ENCODE results near the gene NUP214. TPM values are rescaled to one million over a fixed set of nuclear protein-coding genes. Genes with fewer than 3 reads are reported as not detected.

The NUP214 gene
- total RNA-seq, 1 experiment from 2014 or later = 35.5 TPM

DNA sequence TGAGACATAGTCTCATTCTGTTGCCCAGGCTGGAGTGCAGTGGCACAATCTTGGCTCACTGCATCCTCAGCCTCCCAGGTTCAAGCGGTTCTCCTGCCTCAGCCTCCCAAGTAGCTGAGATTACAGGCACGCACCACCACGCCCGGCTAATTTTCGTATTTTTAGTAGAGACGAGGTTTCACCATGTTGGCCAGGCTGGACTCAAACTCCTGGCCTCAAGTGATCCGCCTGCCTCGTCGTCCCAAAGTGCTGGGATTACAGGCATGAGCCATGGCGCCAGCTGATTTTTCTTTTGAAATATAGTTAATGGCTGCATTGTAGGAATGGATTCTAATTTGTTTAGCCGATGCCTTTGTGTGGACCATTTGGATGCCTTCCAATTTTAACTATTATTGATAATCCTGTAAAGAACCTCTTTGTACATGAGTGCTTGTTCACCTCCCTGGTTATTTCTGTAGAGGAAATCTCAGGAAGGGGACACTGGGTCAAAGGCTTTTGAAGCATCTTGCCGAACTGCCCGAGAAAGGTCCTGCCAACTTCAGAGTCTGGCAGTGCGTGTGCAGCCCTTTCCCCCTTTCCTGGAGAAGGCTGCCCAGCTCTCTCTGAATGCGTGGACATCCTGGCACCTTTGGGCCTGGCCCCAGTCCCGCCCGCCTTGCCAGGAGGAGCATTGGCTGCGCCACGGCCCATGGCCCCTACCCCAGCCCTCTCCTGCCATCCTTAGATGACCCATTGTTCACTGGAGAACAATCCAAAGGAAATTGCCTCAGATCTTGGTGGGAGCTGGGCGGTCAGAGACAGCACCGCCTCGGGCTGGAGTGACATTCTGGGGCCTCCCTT lies 8.9 kb upstream of the NUP214 start:
- intact Hi-C loops (cut with micrococcal nuclease) = no loop called here
- Histone ChIP-seq H3K79me2 (ENCODE audit: insufficient read depth, low read length) (no peaks in the 10 kb centered on the region), H3K9me3 (ENCODE audit: control insufficient read depth in 1 of 2, insufficient read depth in 1 of 2, low read depth in 1 of 2, low read length in 2 of 2) (no peaks in the 10 kb centered on the region), H3K27ac (ENCODE audit: low read depth, low read length) (no peak overlapping the region), H3K9ac (ENCODE audit: low read length) (no peak overlapping the region), H3K9me2 (ENCODE audit: insufficient read depth) (no peaks in the 10 kb centered on the region), H3K4me3 (replicated peaks in 1 of 2; ENCODE audit: low read depth in 1 of 2, low read length in 2 of 2) (no peak overlapping the region), H2AFZ (ENCODE audit: low read depth, low read length, poor library complexity, severe bottlenecking) (no peak overlapping the region), H3K36me3 (ENCODE audit: control insufficient read depth in 1 of 2, insufficient read depth in 2 of 2, low read length in 2 of 2) (peaks cover 0 to 5% of the 10 kb centered on the region in 2 experiments; a peak in 2 of 4 replicates), H3K27me3 (ENCODE audit: insufficient read depth, low read length) (no peaks in the 10 kb centered on the region), H3K4me2 (ENCODE audit: low read length) (no peak overlapping the region), H3K4me1 (ENCODE audit: control insufficient read depth in 1 of 2, insufficient read depth in 2 of 2, low read length in 2 of 2) (no peaks in the 10 kb centered on the region), H4K20me1 (ENCODE audit: insufficient read depth) (no peaks in the 10 kb centered on the region)
- BruUV-seq (replicated peaks) = no TSS peak
- no peak for TF ChIP-seq ZNF274 (IDR thresholded peaks at IDR 0.05; ENCODE audit: low read depth, low read length)
- TF ChIP-seq, protein P1, sequence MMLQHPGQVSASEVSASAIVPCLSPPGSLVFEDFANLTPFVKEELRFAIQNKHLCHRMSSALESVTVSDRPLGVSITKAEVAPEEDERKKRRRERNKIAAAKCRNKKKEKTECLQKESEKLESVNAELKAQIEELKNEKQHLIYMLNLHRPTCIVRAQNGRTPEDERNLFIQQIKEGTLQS (IDR thresholded peaks at IDR 0.05) = no peak
- no peak for TF ChIP-seq EZH2phosphoT487 (IDR thresholded peaks at IDR 0.05; ENCODE audit: borderline replicate concordance)
- TF ChIP-seq SIN3A (IDR thresholded peaks at IDR 0.05; ENCODE audit: low read depth) = no peak
- no peak for TF ChIP-seq ELF1 (IDR thresholded peaks at IDR 0.05; ENCODE audit: borderline replicate concordance, low read depth)
- TF ChIP-seq FOSL1 (IDR thresholded peaks at IDR 0.05; ENCODE audit: low read depth) = no peak
- TF ChIP-seq CBX3 (IDR thresholded peaks at IDR 0.05; ENCODE audit: low read depth) = no peak
- no peak for TF ChIP-seq JUND (IDR thresholded peaks at IDR 0.05)
- no peak for TF ChIP-seq ZFX (IDR thresholded peaks at IDR 0.05)
- no peak for TF ChIP-seq EGR1 (IDR thresholded peaks at IDR 0.05; ENCODE audit: low read depth)
- TF ChIP-seq YY1 (IDR thresholded peaks at IDR 0.05; ENCODE audit: extremely low read depth, insufficient replicate concordance, low read depth, low read length) = no peak
- TF ChIP-seq, protein P2, sequence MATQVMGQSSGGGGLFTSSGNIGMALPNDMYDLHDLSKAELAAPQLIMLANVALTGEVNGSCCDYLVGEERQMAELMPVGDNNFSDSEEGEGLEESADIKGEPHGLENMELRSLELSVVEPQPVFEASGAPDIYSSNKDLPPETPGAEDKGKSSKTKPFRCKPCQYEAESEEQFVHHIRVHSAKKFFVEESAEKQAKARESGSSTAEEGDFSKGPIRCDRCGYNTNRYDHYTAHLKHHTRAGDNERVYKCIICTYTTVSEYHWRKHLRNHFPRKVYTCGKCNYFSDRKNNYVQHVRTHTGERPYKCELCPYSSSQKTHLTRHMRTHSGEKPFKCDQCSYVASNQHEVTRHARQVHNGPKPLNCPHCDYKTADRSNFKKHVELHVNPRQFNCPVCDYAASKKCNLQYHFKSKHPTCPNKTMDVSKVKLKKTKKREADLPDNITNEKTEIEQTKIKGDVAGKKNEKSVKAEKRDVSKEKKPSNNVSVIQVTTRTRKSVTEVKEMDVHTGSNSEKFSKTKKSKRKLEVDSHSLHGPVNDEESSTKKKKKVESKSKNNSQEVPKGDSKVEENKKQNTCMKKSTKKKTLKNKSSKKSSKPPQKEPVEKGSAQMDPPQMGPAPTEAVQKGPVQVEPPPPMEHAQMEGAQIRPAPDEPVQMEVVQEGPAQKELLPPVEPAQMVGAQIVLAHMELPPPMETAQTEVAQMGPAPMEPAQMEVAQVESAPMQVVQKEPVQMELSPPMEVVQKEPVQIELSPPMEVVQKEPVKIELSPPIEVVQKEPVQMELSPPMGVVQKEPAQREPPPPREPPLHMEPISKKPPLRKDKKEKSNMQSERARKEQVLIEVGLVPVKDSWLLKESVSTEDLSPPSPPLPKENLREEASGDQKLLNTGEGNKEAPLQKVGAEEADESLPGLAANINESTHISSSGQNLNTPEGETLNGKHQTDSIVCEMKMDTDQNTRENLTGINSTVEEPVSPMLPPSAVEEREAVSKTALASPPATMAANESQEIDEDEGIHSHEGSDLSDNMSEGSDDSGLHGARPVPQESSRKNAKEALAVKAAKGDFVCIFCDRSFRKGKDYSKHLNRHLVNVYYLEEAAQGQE (IDR thresholded peaks at IDR 0.05; ENCODE audit: low read depth) = no peak
- TF ChIP-seq, protein P3, sequence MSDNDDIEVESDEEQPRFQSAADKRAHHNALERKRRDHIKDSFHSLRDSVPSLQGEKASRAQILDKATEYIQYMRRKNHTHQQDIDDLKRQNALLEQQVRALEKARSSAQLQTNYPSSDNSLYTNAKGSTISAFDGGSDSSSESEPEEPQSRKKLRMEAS (IDR thresholded peaks at IDR 0.05) = no peak
- TF ChIP-seq, protein P4, sequence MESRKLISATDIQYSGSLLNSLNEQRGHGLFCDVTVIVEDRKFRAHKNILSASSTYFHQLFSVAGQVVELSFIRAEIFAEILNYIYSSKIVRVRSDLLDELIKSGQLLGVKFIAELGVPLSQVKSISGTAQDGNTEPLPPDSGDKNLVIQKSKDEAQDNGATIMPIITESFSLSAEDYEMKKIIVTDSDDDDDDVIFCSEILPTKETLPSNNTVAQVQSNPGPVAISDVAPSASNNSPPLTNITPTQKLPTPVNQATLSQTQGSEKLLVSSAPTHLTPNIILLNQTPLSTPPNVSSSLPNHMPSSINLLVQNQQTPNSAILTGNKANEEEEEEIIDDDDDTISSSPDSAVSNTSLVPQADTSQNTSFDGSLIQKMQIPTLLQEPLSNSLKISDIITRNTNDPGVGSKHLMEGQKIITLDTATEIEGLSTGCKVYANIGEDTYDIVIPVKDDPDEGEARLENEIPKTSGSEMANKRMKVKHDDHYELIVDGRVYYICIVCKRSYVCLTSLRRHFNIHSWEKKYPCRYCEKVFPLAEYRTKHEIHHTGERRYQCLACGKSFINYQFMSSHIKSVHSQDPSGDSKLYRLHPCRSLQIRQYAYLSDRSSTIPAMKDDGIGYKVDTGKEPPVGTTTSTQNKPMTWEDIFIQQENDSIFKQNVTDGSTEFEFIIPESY (IDR thresholded peaks at IDR 0.05; ENCODE audit: extremely low read depth, insufficient replicate concordance, low read length) = no peak
- TF ChIP-seq CTCF (IDR thresholded peaks at IDR 0.05 in 2 of 3, conservative IDR thresholded peaks at IDR 0.05 in 1 of 3; ENCODE audit: borderline replicate concordance in 1 of 3, insufficient read depth in 1 of 3, low read depth in 2 of 3, low read length in 2 of 3) = no peak
- no peak for TF ChIP-seq SP1 (IDR thresholded peaks at IDR 0.05; ENCODE audit: low read depth)
- TF ChIP-seq POLR2A (IDR thresholded peaks at IDR 0.05; ENCODE audit: borderline replicate concordance, extremely low read depth, insufficient read depth, insufficient read length) = no peak
- no peak for DNase-seq (ENCODE audit: low read depth, low spot score)
- ChIA-PET RAD21 (ENCODE audit: low non-redundant PET in 1 of 2, low total read pairs in 2 of 2, uncharacterized antibody in 2 of 2, unreplicated experiment in 2 of 2) (no interaction called here), POLR2A (no interaction called here), CTCF (no interaction called here)
- no peak for ATAC-seq
